AG04450 (cell line): ENCODE data around the gene CTSK. TPM values are rescaled to one million over a fixed set of nuclear protein-coding genes. Genes with fewer than 3 reads are reported as not detected.
"Not testable (repeated sequence)": the region's sequence is repeated elsewhere in the genome, so short reads cannot be mapped to it uniquely, and the experiment has no call there.

Source experiments
- CTCF ChIA-PET: fragments of 300-600, 350-600 bp; formaldehyde crosslinking; extraction: SDS; loops from one replicate; lab custom pipeline; 2022; ENCODE audit warnings: antibody characterized with exemption, inconsistent platforms; lab: Charles Lee
- POLR2A ChIA-PET: fragments of 350-600 bp; formaldehyde crosslinking; extraction: SDS; loops from one replicate; lab custom pipeline; 2021; ENCODE audit warnings: antibody characterized with exemption, inconsistent platforms; lab: Yijun Ruan, JAX
- DNase-seq: peaks from one replicate; pipeline ENCODE4 v3.0.0-alpha.2; 2011; ENCODE audit warnings: low read depth, low spot score
- H3K27ac ChIP-seq: one replicate; pipeline ENCODE4 v1.5.1; 2012; ENCODE audit warnings: low read depth, low read length, control low read depth
- H3K27me3 ChIP-seq: one replicate; pipeline ENCODE4 v1.6.0; 2012; ENCODE audit warnings: low read length; ENCODE audit not compliant: control insufficient read depth, insufficient read depth
- H3K4me3 ChIP-seq: 2 replicates; pipeline ENCODE4 v1.5.1; 2011; ENCODE audit warnings: mild to moderate bottlenecking, low read depth, low read length, control low read depth
- H3K9me3 ChIP-seq: 2 replicates; pipeline ENCODE4 v1.5.1; 2012; ENCODE audit warnings: low read length; ENCODE audit not compliant: control insufficient read depth, insufficient read depth
- polyA plus RNA-seq: library from polyadenylated mRNA; depleted of rRNA; stranded (reverse); fragments of >200 nt; gene quantifications from 2 replicates; pipeline ENCODE4 v1.2.3, GENCODE V29; 2011
- TF ChIP-seq, protein P1 (sequence below): IDR thresholded peaks from 2 replicates; pipeline ENCODE4 v1.5.1; 2011; ENCODE audit warnings: low read depth, low read length, control low read depth, inconsistent platforms

The CTSK gene
- polyA plus RNA-seq, 1 experiment, result 72.5 TPM

DNA sequence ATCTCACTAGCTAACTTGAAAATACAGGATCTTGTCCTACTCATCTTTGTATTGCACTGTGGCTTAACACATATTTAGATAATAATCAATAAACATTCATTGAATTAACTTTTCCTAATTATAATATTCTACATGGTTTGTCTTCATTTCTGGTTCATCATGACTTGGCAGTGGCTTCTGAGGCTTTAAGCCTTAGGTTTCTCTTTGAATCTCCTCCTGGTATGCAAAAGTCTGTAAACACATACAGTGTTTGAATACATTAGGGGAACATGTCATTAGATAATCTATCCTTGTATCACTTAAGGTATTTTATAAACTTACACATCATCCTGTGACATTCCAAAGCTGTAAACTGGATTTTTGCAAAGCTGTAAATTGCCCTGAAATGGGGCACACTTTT is 20.6 kb downstream of the CTSK start:
- CTCF ChIA-PET, result no interaction called here
- no peaks in the 10 kb centered on the region for H3K27me3 ChIP-seq
- TF ChIP-seq, protein P1, sequence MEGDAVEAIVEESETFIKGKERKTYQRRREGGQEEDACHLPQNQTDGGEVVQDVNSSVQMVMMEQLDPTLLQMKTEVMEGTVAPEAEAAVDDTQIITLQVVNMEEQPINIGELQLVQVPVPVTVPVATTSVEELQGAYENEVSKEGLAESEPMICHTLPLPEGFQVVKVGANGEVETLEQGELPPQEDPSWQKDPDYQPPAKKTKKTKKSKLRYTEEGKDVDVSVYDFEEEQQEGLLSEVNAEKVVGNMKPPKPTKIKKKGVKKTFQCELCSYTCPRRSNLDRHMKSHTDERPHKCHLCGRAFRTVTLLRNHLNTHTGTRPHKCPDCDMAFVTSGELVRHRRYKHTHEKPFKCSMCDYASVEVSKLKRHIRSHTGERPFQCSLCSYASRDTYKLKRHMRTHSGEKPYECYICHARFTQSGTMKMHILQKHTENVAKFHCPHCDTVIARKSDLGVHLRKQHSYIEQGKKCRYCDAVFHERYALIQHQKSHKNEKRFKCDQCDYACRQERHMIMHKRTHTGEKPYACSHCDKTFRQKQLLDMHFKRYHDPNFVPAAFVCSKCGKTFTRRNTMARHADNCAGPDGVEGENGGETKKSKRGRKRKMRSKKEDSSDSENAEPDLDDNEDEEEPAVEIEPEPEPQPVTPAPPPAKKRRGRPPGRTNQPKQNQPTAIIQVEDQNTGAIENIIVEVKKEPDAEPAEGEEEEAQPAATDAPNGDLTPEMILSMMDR, result no peak
- no peak for DNase-seq
- peak overlapping the region; percentile 7; the same call in 1 of the 2 replicates for H3K4me3 ChIP-seq
- no peaks in the 10 kb centered on the region for H3K9me3 ChIP-seq
- H3K27ac ChIP-seq, result no peak overlapping the region
- POLR2A ChIA-PET, result interaction anchor here (0.6 kb wide), 1 partner anchor 316 kb away, joined by 5 read pairs; no protein-coding TSS in a partner anchor

DNA sequence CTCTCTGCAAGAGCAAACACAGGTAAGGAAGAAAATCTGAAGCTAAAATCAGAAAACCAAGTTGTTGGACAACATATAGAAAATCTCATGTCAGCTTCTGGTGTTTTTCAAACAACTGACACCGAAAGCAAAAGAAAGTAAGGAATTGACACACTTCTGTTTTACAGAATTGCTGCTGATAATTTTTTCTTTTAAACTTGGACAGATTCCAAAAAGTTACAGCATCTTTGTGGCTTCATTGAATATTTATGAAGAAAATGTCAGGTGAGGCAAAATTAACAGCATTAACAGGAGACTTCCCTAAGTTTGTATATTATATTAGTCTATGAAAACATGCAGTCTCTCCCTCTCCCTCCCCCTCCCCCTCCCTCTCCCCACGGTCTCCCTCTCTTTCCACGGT is 27.6 kb downstream of the CTSK start:
- POLR2A ChIA-PET, result no interaction called here
- DNase-seq, result no peak
- Histone ChIP-seq H3K27ac (no peak overlapping the region), H3K27me3 (no peaks in the 10 kb centered on the region), H3K9me3 (no peaks in the 10 kb centered on the region; the same call in 1 of the 2 replicates), H3K4me3 (no peak overlapping the region)
- TF ChIP-seq, protein P1, result no peak
- CTCF ChIA-PET, result no interaction called here

DNA sequence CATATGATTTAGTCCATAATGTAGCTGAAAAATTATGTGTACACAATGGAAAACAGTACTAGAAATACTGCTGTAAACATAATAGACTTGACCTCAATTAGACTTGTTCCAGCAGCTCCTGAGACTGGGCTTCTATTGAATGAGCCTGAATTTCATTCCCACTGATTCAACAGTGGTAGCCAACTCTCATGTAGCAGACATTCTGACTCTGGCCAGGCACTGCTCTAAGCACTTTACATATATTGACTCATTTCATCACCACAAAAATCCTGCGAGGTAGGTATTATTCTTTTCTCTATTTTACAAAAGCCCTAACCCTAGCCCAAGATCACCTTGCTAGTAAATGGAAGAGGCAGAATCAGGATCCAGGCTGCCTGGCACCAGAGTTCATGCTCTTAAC is 29.7 kb downstream of the CTSK start:
- no peaks in the 10 kb centered on the region; the same call in 1 of the 2 replicates for H3K9me3 ChIP-seq
- H3K27me3 ChIP-seq, result no peaks in the 10 kb centered on the region
- no peak overlapping the region for H3K27ac ChIP-seq
- TF ChIP-seq, protein P1, result no peak
- CTCF ChIA-PET, result no interaction called here
- no peak overlapping the region for H3K4me3 ChIP-seq
- no peak for DNase-seq
- POLR2A ChIA-PET, result no interaction called here

DNA sequence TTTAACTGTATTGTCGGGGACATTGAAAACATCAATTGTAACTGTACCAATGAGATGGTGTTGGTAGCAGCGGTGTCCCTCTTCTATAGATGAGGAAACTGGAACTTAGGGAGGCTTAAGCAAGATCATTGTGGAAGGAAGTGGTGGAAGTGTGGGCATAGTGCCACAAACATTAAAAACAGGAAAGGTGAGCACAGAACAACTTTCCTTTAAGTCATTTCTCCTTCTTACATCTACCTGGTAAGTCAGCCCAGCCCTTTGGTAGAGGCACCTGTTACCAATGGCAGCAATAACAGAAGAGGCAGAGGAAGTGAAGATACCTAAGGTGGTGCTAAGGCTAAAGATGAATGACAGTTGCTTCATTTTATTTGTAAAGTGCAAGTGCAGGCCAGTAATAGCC is 30.5 kb downstream of the CTSK start:
- no peaks in the 10 kb centered on the region for H3K27me3 ChIP-seq
- no peak for DNase-seq
- POLR2A ChIA-PET, result no interaction called here
- H3K9me3 ChIP-seq, result no peaks in the 10 kb centered on the region; the same call in 1 of the 2 replicates
- H3K4me3 ChIP-seq, result no peak overlapping the region
- TF ChIP-seq, protein P1, result no peak
- no peak overlapping the region for H3K27ac ChIP-seq
- CTCF ChIA-PET, result no interaction called here

DNA sequence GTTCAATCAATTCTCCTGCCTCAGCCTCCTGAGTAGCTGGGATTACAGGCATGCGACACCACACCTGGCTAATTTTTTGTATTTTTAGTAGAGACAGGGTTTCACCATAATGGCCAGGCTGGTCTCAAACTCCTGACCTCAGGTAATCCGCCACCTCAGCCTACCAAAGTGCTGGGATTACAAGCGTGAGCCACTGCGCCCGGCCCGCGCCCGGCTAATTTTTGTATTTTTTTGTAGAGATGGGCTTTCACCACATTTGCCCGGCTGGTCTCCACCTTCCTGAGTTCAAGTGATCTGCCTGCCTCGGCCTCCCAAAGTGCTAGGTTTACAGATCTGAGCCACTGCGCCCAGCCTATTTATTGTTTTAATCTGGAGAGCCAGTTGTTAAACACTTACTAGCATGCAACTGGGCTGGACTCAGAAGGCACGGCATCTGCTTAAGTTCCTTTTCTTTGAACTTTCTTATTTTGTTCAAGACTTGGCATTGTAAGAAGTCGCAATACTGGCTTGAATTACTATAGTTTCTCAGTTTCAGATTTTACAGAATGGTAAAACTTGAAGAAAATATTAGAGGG is 32.0 kb downstream of the CTSK start:
- H3K4me3 ChIP-seq, CTCF ChIA-PET, H3K27ac ChIP-seq, POLR2A ChIA-PET, DNase-seq, H3K27me3 ChIP-seq, H3K9me3 ChIP-seq: not testable (repeated sequence)
